Esophagus muscularis mucosa (tissue), 4 donors: ENCODE data around the gene PHKB. TPM values are rescaled to one million over a fixed set of nuclear protein-coding genes. Genes with fewer than 3 reads are reported as not detected.

Experiments
- DNase-seq: peaks from one replicate; pipeline ENCODE4 v3.0.0-alpha.2; 2017; ENCODE audit errors: extremely low spot score
- H3K27ac ChIP-seq, 4 donors: fragments of 200-600 bp; sonication (generic); replicated peaks in 1 of 4; 1 replicate in 3 of 4; 2 replicates in 1 of 4; pipeline ENCODE4 v1.5.1; 2016 to 2019; ENCODE audit warnings: mild to moderate bottlenecking in 1 of 4
- H3K27me3 ChIP-seq, 4 donors: fragments of 200-600 bp; sonication (generic); one replicate each; pipeline versions ENCODE4 v1.5.1 to v1.6.0; 2016 to 2019
- H3K36me3 ChIP-seq, 4 donors: fragments of 200-600 bp; sonication (generic); one replicate each; pipeline ENCODE4 v1.5.1; 2016 to 2019
- H3K4me1 ChIP-seq, 4 donors: fragments of 200-600 bp; sonication (generic); one replicate each; pipeline ENCODE4 v1.5.1; 2016 to 2019
- H3K4me3 ChIP-seq, 4 donors: fragments of 200-600 bp; sonication (generic); 1 replicate in 2 of 4; 2 replicates in 2 of 4; pipeline ENCODE4 v1.5.1; 2016 to 2019; ENCODE audit warnings: mild to moderate bottlenecking in 4 of 4, moderate library complexity in 1 of 4
- H3K9me3 ChIP-seq, 4 donors: fragments of 200-600 bp; sonication (generic); 1 replicate in 3 of 4; 2 replicates in 1 of 4; pipeline ENCODE4 v1.5.1; 2016 to 2019
- CTCF ChIP-seq, 3 experiments: fragments of 200-600 bp in 2 of 3; fragments of 450-650 bp in 1 of 3; sonication (generic) in 2 of 3; IDR thresholded peaks; one replicate each; pipeline ENCODE4 v1.5.1; 2017 to 2019; ENCODE audit warnings: antibody characterized with exemption in 3 of 3, mild to moderate bottlenecking in 2 of 3, moderate library complexity in 1 of 3
- EP300 ChIP-seq: sonication (generic); formaldehyde crosslinking; IDR thresholded peaks from one replicate; pipeline ENCODE4 v1.6.1; 2017; ENCODE audit warnings: antibody characterized with exemption
- POLR2A ChIP-seq: fragments of 450-650 bp; IDR thresholded peaks from one replicate; pipeline ENCODE4 v1.6.1; 2017; ENCODE audit warnings: antibody characterized with exemption, moderate library complexity, mild to moderate bottlenecking, low read depth
- POLR2AphosphoS5 ChIP-seq, 2 donors: sonication (generic); formaldehyde crosslinking; IDR thresholded peaks; one replicate each; pipeline ENCODE4 v1.6.1; 2017; ENCODE audit warnings: antibody characterized with exemption in 2 of 2
- WGBS: methylation state at CpG from one replicate; pipeline ENCODE4 v1.1.5; 2018; 5-methylcytosine and 5-hydroxymethylcytosine counted together
- intact Hi-C: fragments of 100-400 bp; cut with DNase I; formaldehyde crosslinking; loops from one replicate; pipeline ENCODE4 v1.15.1; 2023
- total RNA-seq, 4 donors: library from RNA; depleted of rRNA; stranded (reverse); fragments of >200 nt; gene quantifications; one replicate each; pipeline versions ENCODE4 v1.1.0 to v1.2.1, GENCODE V29; 2016

The PHKB gene
- total RNA-seq, 4 donors from 2014 or later, result 39.4 to 60.6 (median 46.5) TPM

- H3K4me3 ChIP-seq, result no peak overlapping the region
- no peaks in the 10 kb centered on the region for H3K9me3 ChIP-seq
- DNase-seq, result no peak
- peaks cover 32 to 43% (median 36%) of the 10 kb centered on the region in 4 donors for H3K36me3 ChIP-seq
- WGBS, result 78% methylated on average over 6 of the region's 6 CpGs
- TF ChIP-seq POLR2AphosphoS5 (IDR thresholded peaks at IDR 0.05) (no peak), CTCF (IDR thresholded peaks at IDR 0.05) (no peak), POLR2A (no peak), EP300 (no peak)
- H3K27ac ChIP-seq, result no peak overlapping the region
- intact Hi-C loops, result no loop called here
- no peaks in the 10 kb centered on the region for H3K4me1 ChIP-seq
- no peaks in the 10 kb centered on the region for H3K27me3 ChIP-seq
Observed at GRCh38 chr16:47700857-47701587, 239.9 kb downstream of the PHKB start.

- no peak for DNase-seq
- Histone ChIP-seq H3K4me3 (no peak overlapping the region), H3K27me3 (no peaks in the 10 kb centered on the region), H3K27ac (no peak overlapping the region), H3K9me3 (no peaks in the 10 kb centered on the region), H3K4me1 (no peaks in the 10 kb centered on the region), H3K36me3 (peaks cover 0 to 8% (median 0%) of the 10 kb centered on the region in 4 donors)
- TF ChIP-seq POLR2AphosphoS5 (IDR thresholded peaks at IDR 0.05), result no peak
- TF ChIP-seq POLR2A, result no peak
- TF ChIP-seq EP300, result no peak
- TF ChIP-seq CTCF (IDR thresholded peaks at IDR 0.05), result no peak
- intact Hi-C loops, result no loop called here
- 90% methylated on average over 3 of the region's 4 CpGs for WGBS
Observed at GRCh38 chr16:47705266-47705665, 244.1 kb downstream of the PHKB start.

- intact Hi-C loops, result no loop called here
- Histone ChIP-seq H3K9me3 (no peaks in the 10 kb centered on the region), H3K27me3 (peaks cover 0 to 23% (median 0%) of the 10 kb centered on the region in 4 donors), H3K36me3 (no peaks in the 10 kb centered on the region), H3K27ac (no peak overlapping the region), H3K4me3 (no peak overlapping the region), H3K4me1 (no peaks in the 10 kb centered on the region)
- no peak for DNase-seq
- TF ChIP-seq POLR2A (no peak), POLR2AphosphoS5 (IDR thresholded peaks at IDR 0.05) (no peak), CTCF (IDR thresholded peaks at IDR 0.05) (no peak), EP300 (no peak)
- WGBS, result 97% methylated on average over 4 of the region's 4 CpGs
Observed at GRCh38 chr16:47711809-47712208, 250.7 kb downstream of the PHKB start.

GRCh38 chr16:47712276-47713224 is 251.4 kb downstream of the PHKB start:
- no peak for TF ChIP-seq CTCF (IDR thresholded peaks at IDR 0.05)
- TF ChIP-seq POLR2A, result no peak
- no peak for TF ChIP-seq EP300
- no peak for TF ChIP-seq POLR2AphosphoS5 (IDR thresholded peaks at IDR 0.05)
- Histone ChIP-seq H3K36me3 (no peaks in the 10 kb centered on the region), H3K27ac (no peak overlapping the region), H3K27me3 (peaks cover 0 to 23% (median 0%) of the 10 kb centered on the region in 4 donors), H3K9me3 (no peaks in the 10 kb centered on the region), H3K4me1 (no peaks in the 10 kb centered on the region), H3K4me3 (no peak overlapping the region)
- WGBS, result 55% methylated on average over 12 of the region's 17 CpGs
- DNase-seq, result no peak
- intact Hi-C loops, result no loop called here
